Measurements from ENCODE around the gene KCNIP1.

DNA sequence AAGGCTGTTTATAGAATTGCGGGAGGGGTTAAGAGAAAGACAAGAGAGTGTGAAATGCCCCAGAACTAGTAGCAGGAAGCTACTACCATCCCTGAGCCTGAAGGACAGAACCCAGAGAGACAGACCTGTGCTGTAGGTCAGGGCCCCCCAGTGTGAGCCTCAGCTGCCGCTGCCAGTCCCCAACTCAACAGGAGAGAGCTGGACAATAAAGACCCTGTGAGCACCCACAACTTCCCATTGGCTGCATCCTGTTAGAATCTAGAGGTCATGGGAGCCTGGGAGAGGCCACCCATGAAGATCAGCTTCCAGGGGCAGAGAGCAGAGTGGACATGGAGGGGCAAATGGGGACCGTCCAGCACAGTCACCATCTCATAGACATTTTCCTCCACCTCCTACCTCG, 152.5 kb downstream of the KCNIP1 start:
- TF ChIP-seq, protein P1, sequence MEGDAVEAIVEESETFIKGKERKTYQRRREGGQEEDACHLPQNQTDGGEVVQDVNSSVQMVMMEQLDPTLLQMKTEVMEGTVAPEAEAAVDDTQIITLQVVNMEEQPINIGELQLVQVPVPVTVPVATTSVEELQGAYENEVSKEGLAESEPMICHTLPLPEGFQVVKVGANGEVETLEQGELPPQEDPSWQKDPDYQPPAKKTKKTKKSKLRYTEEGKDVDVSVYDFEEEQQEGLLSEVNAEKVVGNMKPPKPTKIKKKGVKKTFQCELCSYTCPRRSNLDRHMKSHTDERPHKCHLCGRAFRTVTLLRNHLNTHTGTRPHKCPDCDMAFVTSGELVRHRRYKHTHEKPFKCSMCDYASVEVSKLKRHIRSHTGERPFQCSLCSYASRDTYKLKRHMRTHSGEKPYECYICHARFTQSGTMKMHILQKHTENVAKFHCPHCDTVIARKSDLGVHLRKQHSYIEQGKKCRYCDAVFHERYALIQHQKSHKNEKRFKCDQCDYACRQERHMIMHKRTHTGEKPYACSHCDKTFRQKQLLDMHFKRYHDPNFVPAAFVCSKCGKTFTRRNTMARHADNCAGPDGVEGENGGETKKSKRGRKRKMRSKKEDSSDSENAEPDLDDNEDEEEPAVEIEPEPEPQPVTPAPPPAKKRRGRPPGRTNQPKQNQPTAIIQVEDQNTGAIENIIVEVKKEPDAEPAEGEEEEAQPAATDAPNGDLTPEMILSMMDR (IDR thresholded peaks at IDR 0.05): no peak
- TF ChIP-seq POLR2AphosphoS5 (IDR thresholded peaks at IDR 0.05): no peak

Measured in transverse colon (tissue), 4 donors.